ENCODE data around the gene COL23A1.

COL23A1 gene

GRCh38 chr5:178215280-178216002 lies 374.8 kb downstream of the COL23A1 start:
- DNase-seq: no peak

GRCh38 chr5:178214160-178214803 lies 375.9 kb downstream of the COL23A1 start:
- no peak for DNase-seq

- DNase-seq: no peak
These were observed 376.4 kb downstream of the COL23A1 start for GRCh38 chr5:178213748-178214151.

- no peak for DNase-seq
These were observed 377.2 kb downstream of the COL23A1 start for GRCh38 chr5:178213003-178213461.

GRCh38 chr5:178212241-178213002 lies 377.8 kb downstream of the COL23A1 start:
- DNase-seq: no peak

- DNase-seq: no peak
These were observed 378.8 kb downstream of the COL23A1 start for GRCh38 chr5:178211095-178212048.

- no peak for DNase-seq
These were observed 379.5 kb downstream of the COL23A1 start for GRCh38 chr5:178210686-178211085.

- DNase-seq: no peak
These were observed 380.1 kb downstream of the COL23A1 start for GRCh38 chr5:178210073-178210535.

- no peak for DNase-seq
These were observed 380.7 kb downstream of the COL23A1 start for GRCh38 chr5:178209334-178210072.

GRCh38 chr5:178208540-178209227 lies 381.5 kb downstream of the COL23A1 start:
- no peak for DNase-seq

- no peak for DNase-seq
These were observed 382.3 kb downstream of the COL23A1 start for GRCh38 chr5:178207917-178208280.

GRCh38 chr5:178207183-178207916 lies 382.8 kb downstream of the COL23A1 start:
- peak in 1 of 2 experiments; percentile 32 for DNase-seq

GRCh38 chr5:178206166-178207101 lies 383.8 kb downstream of the COL23A1 start:
- DNase-seq: no peak

GRCh38 chr5:178205749-178206047 lies 384.5 kb downstream of the COL23A1 start:
- DNase-seq: no peak

GRCh38 chr5:178204935-178205748 lies 385.1 kb downstream of the COL23A1 start:
- peak; percentile 68 to 80 for DNase-seq

GRCh38 chr5:178204182-178204934 lies 385.8 kb downstream of the COL23A1 start, which contains the start of gene HNRNPAB:
Gene HNRNPAB, plus strand, starts transcription at chr5:178204533. Its CDS starts 305 bp downstream, at chr5:178204838.
- DNase-seq: peak; percentile 81 to 95

- DNase-seq: no peak
These were observed 386.5 kb downstream of the COL23A1 start for GRCh38 chr5:178203670-178204181.
